Heart left ventricle (tissue), 13 donors: Measurements from ENCODE around the gene RHOBTB1.

ENCODE experiments used
- POLR2A ChIP-seq, 2 donors: fragments of 450-650 bp; IDR thresholded peaks; one replicate each; pipeline ENCODE4 v1.6.1; 2017; ENCODE audit warnings: antibody characterized with exemption in 2 of 2, mild to moderate bottlenecking in 2 of 2, moderate library complexity in 2 of 2
- TF ChIP-seq, protein P1 (sequence below), 12 donors: fragments of 200-600 bp; sonication (generic) in 4 of 12; IDR thresholded peaks; one replicate each; pipeline versions ENCODE4 v1.5.0 to v1.8.0; 2018 to 2022; ENCODE audit warnings: antibody characterized with exemption in 12 of 12, mild to moderate bottlenecking in 5 of 12
- donor health status: ischemic (EF 13 %, LVEDD 7.1; RV severe dilation, severe dysfunction).
- donor health status: DM: no; HTN: yes; CAD: no.
- donor health status: DM: no; HTN: no; CAD: no.
- donor health status: ischemic (EF 25% LVEDD 6.9; RV normal size, moderate dysfunction).
- donor health status: ischemic (EF 25% LVEDD 5.7; RV mildly dilated, moderate dysfunction).
- donor health status: ischemic (EF 35%, LVEDD 5.7; RV mildly dilated, moderate dysfunction).
- donor health status: nonischemic (EF 11% LVEDD 7.7; RV severe dilation, severe dysfunction).
- donor health status: DM: yes; HTN: yes; CAD: no.
- donor health status: PGD.
- donor health status: ischemic (EF 29% LVEDD 5.4; RV normal size, mild dysfunction).
- donor health status: nonischemic (EF 23%, LVEDD 6.1; RV moderate dilation, normal function).

DNA sequence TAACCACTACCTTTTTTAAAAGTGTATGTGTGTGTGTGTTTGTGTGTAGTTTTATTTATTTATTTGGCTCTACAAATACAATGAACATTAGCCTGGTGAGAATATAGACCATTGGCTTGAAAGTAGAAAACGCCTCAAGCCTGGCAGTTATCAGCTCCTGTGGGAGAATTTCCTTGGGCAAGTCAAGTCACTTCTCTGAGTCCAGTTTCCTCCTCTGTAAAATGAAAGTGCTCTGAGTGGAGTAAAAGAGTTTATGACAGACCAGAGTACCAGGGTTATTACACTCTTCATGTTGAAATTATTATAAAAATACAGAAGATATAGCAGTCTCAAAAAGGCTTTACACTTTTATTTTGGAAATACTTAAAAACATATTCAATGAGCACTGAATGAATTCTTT is 10.1 kb upstream of the RHOBTB1 start:
- TF ChIP-seq, protein P1, sequence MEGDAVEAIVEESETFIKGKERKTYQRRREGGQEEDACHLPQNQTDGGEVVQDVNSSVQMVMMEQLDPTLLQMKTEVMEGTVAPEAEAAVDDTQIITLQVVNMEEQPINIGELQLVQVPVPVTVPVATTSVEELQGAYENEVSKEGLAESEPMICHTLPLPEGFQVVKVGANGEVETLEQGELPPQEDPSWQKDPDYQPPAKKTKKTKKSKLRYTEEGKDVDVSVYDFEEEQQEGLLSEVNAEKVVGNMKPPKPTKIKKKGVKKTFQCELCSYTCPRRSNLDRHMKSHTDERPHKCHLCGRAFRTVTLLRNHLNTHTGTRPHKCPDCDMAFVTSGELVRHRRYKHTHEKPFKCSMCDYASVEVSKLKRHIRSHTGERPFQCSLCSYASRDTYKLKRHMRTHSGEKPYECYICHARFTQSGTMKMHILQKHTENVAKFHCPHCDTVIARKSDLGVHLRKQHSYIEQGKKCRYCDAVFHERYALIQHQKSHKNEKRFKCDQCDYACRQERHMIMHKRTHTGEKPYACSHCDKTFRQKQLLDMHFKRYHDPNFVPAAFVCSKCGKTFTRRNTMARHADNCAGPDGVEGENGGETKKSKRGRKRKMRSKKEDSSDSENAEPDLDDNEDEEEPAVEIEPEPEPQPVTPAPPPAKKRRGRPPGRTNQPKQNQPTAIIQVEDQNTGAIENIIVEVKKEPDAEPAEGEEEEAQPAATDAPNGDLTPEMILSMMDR (IDR thresholded peaks at IDR 0.05): no peak
- TF ChIP-seq POLR2A (IDR thresholded peaks at IDR 0.05): no peak
